NB4 (cell line): ENCODE measurements around the gene TTLL6.

Experiments used
- DNase-seq: peaks from one replicate; pipeline ENCODE4 v3.0.0; 2010; ENCODE audit warnings: low read depth
- H3K4me3 ChIP-seq: one replicate; pipeline ENCODE4 v1.5.1; 2011; ENCODE audit warnings: mild to moderate bottlenecking, low read depth, low read length, moderate library complexity
- CTCF ChIP-seq: IDR thresholded peaks from one replicate; pipeline ENCODE4 v1.5.1; 2012; ENCODE audit warnings: low read depth, low read length
- MYC ChIP-seq: IDR thresholded peaks from 2 replicates; pipeline ENCODE4 v1.6.1; 2011; ENCODE audit warnings: low read depth, low read length
- POLR2A ChIP-seq: IDR thresholded peaks from 2 replicates; pipeline ENCODE4 v1.6.1; 2011; ENCODE audit warnings: mild to moderate bottlenecking; ENCODE audit not compliant: insufficient read length; ENCODE audit errors: extremely low read depth
- TF ChIP-seq, protein P1 (sequence below): IDR thresholded peaks from 2 replicates; pipeline ENCODE4 v1.6.1; 2011; ENCODE audit warnings: low read depth, low read length

The TTLL6 gene

DNA sequence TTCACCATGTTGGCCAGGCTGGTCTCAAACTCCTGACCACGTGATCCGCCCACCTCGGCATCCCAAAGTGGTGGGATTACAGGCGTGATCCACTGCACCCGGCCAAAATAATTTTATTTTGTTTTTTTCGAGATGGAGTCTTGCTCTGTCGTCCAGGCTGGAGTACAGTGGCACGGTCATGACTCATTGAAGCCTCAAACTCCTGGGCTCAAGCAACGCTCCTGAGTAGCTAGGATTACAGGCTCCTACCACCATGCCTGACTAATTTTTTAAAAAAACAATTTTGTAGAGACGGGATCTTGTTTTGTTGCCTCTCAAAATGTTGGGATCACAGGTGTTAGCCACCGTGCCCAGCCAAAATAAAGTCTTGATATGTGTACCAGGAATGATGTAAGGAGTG lies 2.4 kb upstream of the TTLL6 start:
- TF ChIP-seq CTCF (no peak), MYC (no peak), POLR2A (no peak)
- no peak for DNase-seq
- no peak overlapping the region for H3K4me3 ChIP-seq

DNA sequence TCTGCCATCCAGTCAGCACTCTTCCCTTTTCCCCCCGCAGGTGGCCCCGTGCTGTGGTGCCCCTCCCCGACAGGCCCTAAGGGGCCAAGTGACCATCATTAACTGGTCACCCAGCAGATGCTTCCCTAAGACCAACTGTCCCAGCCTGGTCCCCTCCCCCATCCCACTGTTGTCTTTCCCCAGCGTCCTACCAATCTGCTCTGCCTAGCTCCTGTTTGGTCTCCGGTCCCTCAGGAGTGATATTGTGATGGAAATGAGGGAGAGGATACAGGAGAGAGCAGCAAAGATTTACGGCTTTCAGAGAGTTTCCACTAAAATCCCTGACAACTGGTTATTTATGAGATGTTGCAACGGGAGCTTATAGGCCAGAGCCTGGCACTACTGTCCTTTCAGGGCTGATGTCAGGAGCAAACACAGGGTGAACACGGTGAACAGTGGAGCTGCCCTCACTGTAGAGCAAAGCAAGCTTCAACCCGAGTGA lies 1.4 kb upstream of the TTLL6 start:
- no peak for DNase-seq
- H3K4me3 ChIP-seq, result no peak overlapping the region

DNA sequence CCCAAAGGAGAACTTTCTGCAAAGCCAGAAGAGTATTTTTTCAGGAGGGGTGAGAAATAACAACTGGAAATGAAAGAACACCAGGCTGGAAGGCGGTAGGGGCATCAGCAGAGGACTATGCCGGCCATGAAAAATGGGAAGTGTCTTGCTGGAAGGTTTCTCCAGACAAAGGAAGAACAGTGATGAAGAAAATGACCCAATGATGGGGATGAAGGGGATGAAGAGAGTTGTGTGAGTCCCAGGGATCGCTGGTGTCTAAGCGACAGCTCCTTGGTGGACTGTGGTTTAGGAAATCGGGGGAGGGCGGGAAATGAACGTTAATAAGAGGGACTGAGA lies 623 bp downstream of the TTLL6 start:
- TF ChIP-seq MYC, result no peak
- no peak for TF ChIP-seq CTCF
- TF ChIP-seq POLR2A, result no peak
- TF ChIP-seq, protein P1, sequence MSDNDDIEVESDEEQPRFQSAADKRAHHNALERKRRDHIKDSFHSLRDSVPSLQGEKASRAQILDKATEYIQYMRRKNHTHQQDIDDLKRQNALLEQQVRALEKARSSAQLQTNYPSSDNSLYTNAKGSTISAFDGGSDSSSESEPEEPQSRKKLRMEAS, result no peak
- no peak for DNase-seq
- H3K4me3 ChIP-seq, result no peak overlapping the region

More for the DNA sequence above, 1.4 kb upstream of the TTLL6 start:
- TF ChIP-seq POLR2A (no peak), MYC (no peak), CTCF (no peak)
- TF ChIP-seq, protein P1, result no peak

DNA sequence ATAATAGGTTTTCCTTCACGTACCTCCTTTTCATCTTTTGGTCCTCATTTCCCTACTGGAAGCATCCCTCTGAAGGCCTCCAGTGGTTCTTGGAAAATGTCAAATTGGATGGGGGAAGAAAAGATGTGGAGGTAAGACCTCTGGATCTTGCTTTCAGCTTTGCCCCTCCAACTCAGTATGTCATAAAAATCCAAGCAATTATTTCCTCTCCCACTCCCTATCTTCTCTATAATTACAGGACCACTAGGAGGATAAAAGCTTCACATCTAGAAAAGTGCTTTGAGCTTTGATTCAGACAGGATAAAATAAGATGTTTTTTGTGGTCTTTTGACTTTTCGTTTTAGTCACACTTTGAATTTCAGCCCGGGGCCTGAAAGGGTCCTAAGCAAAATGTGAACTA lies 1.7 kb downstream of the TTLL6 start:
- TF ChIP-seq CTCF (no peak), MYC (no peak), POLR2A (no peak)
- TF ChIP-seq, protein P1, result no peak
- DNase-seq, result no peak

GRCh38 chr17:48814504-48814903 lies 2.5 kb downstream of the TTLL6 start:
- no peak overlapping the region for H3K4me3 ChIP-seq
- TF ChIP-seq CTCF (peak; percentile 81), MYC (no peak)
- peak; percentile 62 for DNase-seq

More for the DNA sequence above, 1.7 kb downstream of the TTLL6 start:
- no peak overlapping the region for H3K4me3 ChIP-seq

GRCh38 chr17:48812001-48812400 lies 5.0 kb downstream of the TTLL6 start:
- no peak for DNase-seq
- no peak for TF ChIP-seq POLR2A
- TF ChIP-seq, protein P1, result no peak
- TF ChIP-seq MYC, result no peak
- TF ChIP-seq CTCF, result no peak

More at GRCh38 chr17:48812001-48812400, 5.0 kb downstream of the TTLL6 start:
- no peak overlapping the region for H3K4me3 ChIP-seq
